Activated CD4-positive, CD25-positive, alpha-beta regulatory T cell (primary cell): ENCODE measurements around the gene CMIP.

Experiments used
- DNase-seq, 4 experiments: peaks; one replicate each; lab custom pipeline; 2025; lab: John Stamatoyannopoulos, UW

CMIP gene

GRCh38 chr16:81748476-81749198, 304.0 kb downstream of the CMIP start:
- no peak for DNase-seq

GRCh38 chr16:81752225-81752875, 307.7 kb downstream of the CMIP start:
- no peak for DNase-seq

- no peak for DNase-seq
These were observed 308.2 kb downstream of the CMIP start for GRCh38 chr16:81752876-81753227.

GRCh38 chr16:81754858-81755257, 310.2 kb downstream of the CMIP start:
- no peak for DNase-seq

- DNase-seq = no peak
These were observed 311.5 kb downstream of the CMIP start for GRCh38 chr16:81755915-81756614.

- no peak for DNase-seq
These were observed 312.2 kb downstream of the CMIP start for GRCh38 chr16:81756615-81757356.

GRCh38 chr16:81758376-81758775, 313.8 kb downstream of the CMIP start:
- no peak for DNase-seq
